Vagina (tissue), 2 donors: ENCODE results near the gene RUFY4.

Source experiments
- CTCF ChIP-seq, 3 experiments: fragments of 450-650 bp in 2 of 3; fragments of 200-600 bp in 1 of 3; sonication (generic) in 1 of 3; IDR thresholded peaks; one replicate each; pipeline ENCODE4 v1.5.1; 2017 to 2019; ENCODE audit warnings: antibody characterized with exemption in 3 of 3, mild to moderate bottlenecking in 2 of 3, moderate library complexity in 2 of 3
- POLR2A ChIP-seq, 2 donors: fragments of 450-650 bp; IDR thresholded peaks; one replicate each; pipeline ENCODE4 v1.6.1; 2017; ENCODE audit warnings: antibody characterized with exemption in 2 of 2, mild to moderate bottlenecking in 2 of 2, moderate library complexity in 2 of 2
- POLR2AphosphoS5 ChIP-seq, 2 donors: sonication (generic); formaldehyde crosslinking; IDR thresholded peaks; one replicate each; pipeline ENCODE4 v1.9.0; 2017; ENCODE audit warnings: antibody characterized with exemption in 2 of 2, mild to moderate bottlenecking in 2 of 2, low read depth in 1 of 2; ENCODE audit not compliant: insufficient read depth in 1 of 2

- TF ChIP-seq CTCF (IDR thresholded peaks at IDR 0.05) (no peak), POLR2A (IDR thresholded peaks at IDR 0.05) (no peak), POLR2AphosphoS5 (IDR thresholded peaks at IDR 0.05; ENCODE audit: insufficient read depth in 1 of 2, low read depth in 1 of 2) (no peak)
Measured at GRCh38 chr2:218051903-218052302, 17.1 kb upstream of the RUFY4 start.
